Stimulated activated CD8-positive, alpha-beta memory T cell treated with anti-CD3 and anti-CD28 coated beads, Interleukin-15, amount 100 ng/mL, for 4 hours (primary cell): ENCODE results near the gene DAPK2.

ENCODE experiments used
- DNase-seq, 2 donors: peaks; one replicate each; pipeline ENCODE4 v3.0.0-alpha.2; 2020; ENCODE audit warnings: low read depth in 2 of 2

The DAPK2 gene

DNA sequence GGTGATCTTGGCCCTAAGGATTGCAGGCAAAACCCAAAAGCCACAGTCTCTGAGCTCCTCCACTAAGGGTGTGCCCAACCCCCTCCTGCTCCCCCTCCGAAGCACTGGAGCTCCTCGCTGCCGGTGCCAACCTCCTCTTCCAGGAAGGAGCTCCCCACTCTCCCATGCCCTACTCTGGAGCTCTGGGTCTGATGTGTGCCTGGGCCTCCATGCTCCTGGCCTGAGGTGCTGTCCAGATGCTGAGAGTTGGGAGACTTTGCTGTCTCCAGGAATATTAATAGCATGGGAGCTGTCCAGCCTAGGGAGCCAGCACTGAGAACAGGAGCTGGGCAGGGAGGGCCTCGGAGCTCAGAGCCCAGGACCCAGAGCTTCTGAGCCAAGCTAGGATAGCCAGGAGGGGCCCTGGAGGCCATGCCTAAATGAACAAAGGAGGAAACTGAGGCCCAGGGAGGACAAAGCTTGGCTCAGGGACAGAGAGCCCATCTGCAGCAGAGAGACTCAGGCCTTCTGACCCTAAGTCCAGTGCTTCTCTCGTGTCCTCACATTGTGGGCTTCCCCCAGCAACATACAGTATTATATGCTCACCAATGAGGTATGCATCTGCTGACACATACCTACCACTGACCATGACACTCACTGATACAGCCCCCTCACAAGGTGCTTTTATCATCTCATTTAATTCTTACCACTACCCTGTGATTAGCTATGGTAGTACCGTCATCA is 175.6 kb downstream of the DAPK2 start:
- no peak for DNase-seq

DNA sequence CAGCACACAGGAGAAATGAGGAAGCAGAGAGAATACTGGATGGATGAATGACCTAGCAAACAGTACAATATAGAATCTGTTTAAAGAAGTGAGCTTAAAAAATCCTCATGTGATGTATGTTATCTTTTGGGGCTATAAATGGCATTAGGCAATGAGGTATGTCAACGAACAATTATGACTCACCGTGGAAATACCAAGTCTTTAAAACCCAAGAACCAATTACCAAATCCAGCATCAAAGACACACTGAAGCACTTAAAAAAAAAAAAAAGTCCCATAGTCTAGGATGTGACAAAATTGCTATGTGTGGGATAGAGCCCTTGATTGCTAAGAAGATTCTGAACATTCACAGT is 176.3 kb downstream of the DAPK2 start:
- DNase-seq, result no peak

DNA sequence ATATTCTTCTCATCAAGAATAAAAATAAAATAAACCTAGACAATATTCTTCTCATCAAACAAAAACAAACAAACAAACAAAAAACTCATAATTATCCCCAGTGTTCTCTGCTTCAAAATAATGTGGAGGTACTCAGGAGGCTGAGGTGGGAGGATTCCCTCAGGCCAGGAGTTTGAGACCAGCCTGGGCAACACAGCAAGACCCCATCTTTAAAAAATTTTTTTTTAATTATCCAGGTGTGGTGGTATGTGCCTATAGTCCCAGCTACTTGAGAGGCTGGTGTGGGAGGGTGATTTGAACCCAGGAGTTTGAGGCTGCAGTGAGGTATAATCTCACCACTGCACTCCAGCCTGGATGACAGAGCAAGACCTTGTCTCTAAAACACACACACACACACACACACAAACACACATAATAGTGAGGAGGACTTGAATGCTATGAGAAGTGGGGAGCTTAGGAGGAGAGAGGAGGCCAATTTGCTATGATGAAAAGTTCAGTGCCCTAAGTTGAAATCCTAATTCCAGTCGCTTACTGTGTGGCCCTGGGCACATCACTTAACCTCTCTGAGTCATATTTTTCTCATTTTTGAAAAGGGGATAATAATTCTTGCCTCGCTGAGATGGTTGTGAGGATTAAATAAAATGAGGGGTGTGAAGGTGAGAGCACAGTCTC is 176.8 kb downstream of the DAPK2 start:
- no peak for DNase-seq

DNA sequence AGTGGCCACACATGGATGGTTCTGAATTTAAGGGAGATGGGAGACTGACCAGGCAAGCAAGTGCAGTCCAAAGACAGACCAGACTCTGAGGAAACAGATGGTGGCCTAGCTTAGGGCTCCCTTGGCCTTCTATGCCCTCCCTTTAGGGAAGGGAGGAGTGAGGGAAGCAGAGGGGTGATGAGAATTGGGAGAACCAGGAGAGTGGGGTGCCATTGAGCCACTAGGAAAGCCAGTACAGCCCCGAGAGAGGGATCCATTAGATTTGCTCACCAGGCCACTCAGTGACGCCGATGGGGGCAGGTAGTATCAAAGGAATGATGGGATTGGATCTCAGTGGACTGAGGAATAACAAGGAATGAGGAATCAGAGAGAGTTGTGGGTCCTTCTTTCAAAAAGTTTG is 182.1 kb downstream of the DAPK2 start:
- DNase-seq, result no peak

DNA sequence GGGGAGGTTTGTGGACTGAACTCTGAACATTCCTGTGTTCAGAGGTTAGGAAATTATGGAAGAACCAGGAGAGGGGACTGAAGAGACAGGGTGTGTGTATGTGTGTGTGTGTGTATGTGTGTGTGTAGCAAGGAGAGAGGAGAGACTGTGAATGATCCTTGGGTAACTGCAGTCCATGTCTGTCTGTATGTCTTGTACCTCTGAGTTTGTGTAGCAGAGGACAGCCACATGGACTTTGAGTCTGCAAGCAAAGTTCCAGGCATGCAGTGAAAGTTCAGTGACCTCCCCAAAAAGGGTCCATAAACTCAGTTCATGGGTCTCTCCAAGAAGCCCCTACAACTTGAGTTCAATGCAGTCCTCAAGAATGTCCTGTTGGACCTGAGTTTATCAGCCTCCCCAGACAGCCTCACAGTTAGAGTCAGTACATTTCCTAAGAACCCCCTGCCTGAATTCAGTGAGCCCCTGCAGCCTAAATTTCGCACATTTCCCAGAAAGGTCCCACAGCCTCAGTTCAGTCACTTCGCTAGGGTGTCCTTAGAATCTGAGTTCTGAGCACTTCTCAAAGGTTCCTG is 184.3 kb downstream of the DAPK2 start:
- DNase-seq, result no peak

DNA sequence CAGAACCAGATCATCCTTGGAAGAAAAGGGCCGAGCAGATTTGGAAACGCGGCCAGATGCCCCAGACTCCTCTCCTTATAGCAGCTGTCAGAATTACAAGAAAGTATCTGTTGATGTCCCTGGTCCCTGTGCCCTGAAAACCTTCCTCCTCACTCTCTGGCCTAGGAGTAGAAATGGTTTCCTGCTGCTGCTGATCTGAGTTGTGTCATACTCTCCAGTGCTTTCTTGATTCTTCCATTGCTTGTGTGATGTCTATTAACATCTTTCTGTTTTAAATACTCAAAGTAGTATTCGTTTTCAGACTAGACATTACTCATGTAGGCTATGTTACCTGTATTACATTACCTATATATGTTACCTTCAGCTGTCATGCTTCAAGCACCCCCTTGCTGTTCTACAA is 185.7 kb downstream of the DAPK2 start:
- DNase-seq, result no peak

DNA sequence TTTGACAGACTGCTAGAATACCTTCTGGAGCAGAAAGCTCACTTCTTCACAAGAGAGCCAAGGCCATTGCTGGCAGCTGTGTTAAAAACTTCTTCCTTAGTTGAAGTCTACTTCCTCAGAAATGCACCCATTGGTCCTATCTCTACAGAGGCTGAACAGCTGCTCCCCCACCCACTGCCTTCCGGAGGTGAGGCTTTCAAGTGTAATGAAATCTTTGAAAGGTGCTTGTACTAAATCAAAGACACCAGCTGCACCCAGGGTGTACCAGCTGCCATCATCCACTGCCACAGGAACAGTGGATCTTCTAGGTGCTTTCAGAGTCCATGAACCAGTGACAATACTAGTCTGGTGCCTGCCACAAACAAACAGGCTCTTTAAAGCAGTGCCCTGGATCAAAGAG is 186.1 kb downstream of the DAPK2 start:
- peak; percentile 9 to 33 for DNase-seq

DNA sequence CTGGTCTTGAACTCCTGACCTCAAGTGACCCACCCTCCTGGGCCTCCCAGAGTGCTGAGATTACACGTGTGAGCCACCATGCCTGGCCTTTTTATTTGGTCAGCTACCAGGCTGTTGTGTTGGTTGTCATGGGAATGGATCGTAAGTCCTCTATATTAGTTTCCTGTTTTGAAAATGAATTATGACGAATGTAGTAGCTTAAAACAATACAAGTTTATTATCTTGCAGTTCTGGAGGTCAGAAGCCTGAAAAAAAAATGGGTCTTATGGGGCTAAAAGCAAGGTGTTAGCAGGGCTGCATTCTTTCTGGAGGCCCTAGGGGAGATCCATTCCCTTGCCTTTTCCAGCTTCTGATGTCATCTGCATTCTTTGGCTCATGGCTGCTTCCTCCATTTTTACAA is 187.4 kb downstream of the DAPK2 start:
- no peak for DNase-seq

DNA sequence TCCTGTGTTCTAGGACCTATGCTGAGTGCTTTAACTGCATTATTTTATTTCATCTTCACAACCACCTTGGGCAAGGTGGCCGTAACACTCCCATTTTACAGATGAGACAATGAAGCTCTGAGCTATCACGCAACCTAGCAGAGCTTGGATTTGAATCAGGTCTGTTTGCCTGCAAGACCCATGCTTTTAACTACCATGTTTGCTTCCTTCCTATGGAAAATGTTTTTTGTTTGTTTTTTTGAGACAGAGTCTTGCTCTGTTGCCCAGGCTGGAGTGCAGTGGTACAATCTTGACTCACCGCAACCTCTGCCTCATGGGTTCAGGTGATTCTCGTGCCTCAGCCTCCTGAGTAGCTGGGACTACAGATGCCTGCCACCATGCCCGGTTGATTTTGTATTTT is 187.8 kb downstream of the DAPK2 start:
- DNase-seq, result no peak

DNA sequence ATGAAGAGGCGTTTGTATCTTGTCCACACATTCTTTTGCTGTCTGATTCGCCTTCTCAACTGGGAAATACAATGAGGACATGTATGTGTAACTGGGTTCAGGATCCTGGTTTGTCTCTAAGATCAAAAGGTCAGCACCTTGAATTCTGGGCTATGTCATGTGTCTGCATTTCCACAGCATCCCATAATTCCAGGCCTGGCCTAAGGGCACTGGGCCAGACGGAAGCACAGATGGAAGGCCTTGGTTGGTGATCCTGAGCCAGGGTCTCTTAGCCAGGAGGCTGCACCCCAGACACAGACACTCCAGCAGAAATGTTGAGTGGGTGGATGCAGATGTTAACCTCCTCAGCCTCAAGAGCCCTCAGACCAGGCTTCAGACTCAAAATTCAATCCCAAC is 188.8 kb downstream of the DAPK2 start:
- DNase-seq, result no peak
